ENCODE measurements around the gene KDM4C. TPM values are rescaled to one million over a fixed set of nuclear protein-coding genes. Genes with fewer than 3 reads are reported as not detected.
"Not testable (repeated sequence)": the region's sequence is repeated elsewhere in the genome, so short reads cannot be mapped to it uniquely, and the experiment has no call there.

KDM4C gene
- total RNA-seq, 6 donors from 2014 or later, result 31.6 to 96.4 (median 41.2) TPM

DNA sequence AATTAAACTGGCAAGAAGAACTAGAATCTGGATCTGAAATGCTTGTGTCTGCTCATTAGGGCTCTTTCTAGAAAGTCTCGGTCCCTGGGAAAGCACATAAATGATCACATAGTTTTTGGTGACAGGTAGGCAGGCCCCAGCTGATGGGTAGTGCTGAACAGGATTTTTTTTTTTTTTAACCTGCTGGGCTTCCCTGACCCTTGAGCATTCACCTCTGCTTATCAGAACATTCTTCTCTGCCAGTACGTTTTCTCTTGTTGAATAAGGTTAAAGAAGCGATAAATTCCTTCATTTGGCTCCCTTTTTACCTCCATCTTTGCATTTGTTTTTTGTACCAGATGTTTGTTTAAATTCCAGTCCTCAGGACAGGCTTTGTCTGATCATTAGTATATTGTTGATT is 8.8 kb downstream of the KDM4C start:
- DNase-seq (no peak), ATAC-seq (ENCODE audit: low FRiP score in 2 of 2) (no peak)
- 86 to 88% methylated on average over 3 of the region's 3 CpGs for WGBS, 2 donors
- Histone ChIP-seq H3K27ac (no peak overlapping the region), H3K4me3 (no peak overlapping the region), H3K9me3 (no peaks in the 10 kb centered on the region), H3K36me3 (no peaks in the 10 kb centered on the region), H3K27me3 (no peaks in the 10 kb centered on the region), H3K4me1 (no peaks in the 10 kb centered on the region)
- TF ChIP-seq POLR2AphosphoS5 (IDR thresholded peaks at IDR 0.05) (no peak), POLR2A (IDR thresholded peaks at IDR 0.05) (no peak), EP300 (IDR thresholded peaks at IDR 0.05) (no peak)
- TF ChIP-seq, protein P1, sequence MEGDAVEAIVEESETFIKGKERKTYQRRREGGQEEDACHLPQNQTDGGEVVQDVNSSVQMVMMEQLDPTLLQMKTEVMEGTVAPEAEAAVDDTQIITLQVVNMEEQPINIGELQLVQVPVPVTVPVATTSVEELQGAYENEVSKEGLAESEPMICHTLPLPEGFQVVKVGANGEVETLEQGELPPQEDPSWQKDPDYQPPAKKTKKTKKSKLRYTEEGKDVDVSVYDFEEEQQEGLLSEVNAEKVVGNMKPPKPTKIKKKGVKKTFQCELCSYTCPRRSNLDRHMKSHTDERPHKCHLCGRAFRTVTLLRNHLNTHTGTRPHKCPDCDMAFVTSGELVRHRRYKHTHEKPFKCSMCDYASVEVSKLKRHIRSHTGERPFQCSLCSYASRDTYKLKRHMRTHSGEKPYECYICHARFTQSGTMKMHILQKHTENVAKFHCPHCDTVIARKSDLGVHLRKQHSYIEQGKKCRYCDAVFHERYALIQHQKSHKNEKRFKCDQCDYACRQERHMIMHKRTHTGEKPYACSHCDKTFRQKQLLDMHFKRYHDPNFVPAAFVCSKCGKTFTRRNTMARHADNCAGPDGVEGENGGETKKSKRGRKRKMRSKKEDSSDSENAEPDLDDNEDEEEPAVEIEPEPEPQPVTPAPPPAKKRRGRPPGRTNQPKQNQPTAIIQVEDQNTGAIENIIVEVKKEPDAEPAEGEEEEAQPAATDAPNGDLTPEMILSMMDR (IDR thresholded peaks at IDR 0.05), result no peak

DNA sequence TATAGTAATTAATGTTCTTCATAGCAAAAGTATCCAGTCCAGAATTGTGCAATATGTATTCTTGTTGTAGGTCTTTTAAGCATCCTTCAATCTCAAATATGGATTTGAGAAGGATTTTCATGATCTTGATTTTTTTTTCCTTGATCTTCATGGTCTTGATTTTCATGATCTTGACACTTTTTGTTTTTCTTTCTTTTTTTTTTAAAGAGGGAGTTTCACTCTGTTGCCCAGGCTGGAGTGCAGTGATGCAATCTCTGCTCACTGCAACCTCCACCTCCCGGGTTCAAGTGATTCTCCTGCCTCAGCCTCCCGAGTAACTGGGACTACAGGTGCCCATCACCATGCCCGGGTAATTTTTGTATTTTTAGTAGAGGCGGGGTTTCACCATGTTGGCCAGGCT is 10.8 kb downstream of the KDM4C start:
- not testable (repeated sequence) for H3K36me3 ChIP-seq; H3K4me1 ChIP-seq; H3K27me3 ChIP-seq; ATAC-seq (ENCODE audit: low FRiP score in 2 of 2); H3K9me3 ChIP-seq; H3K4me3 ChIP-seq; DNase-seq; H3K27ac ChIP-seq
- WGBS, 2 donors, result 83 to 89% methylated on average over 4 of the region's 4 CpGs

DNA sequence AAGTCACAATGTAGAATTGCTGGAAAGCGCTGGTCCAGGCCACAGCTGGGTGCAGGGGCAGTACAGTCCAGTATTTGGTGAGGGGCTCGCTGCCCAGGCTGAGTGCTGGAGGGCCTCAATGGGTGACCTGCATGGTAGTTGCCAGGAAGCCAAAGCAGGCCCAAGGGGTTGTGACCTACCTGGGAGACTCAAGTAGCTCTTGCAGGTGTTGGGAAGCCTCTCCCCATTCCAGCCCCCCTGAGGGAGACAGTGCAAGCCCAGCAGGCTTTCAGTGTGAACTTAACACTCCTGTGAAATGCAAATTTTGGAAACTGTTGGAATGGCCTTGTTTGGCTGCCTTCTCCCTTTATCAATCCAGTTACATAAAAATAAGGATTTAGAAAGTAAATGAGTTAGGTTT is 13.9 kb downstream of the KDM4C start:
- 94 to 100% methylated on average over 2 of the region's 2 CpGs for whole genome bisulfite sequencing, 2 donors
- DNase-seq, result no peak
- ATAC-seq (ENCODE audit: low FRiP score in 2 of 2), result no peak

DNA sequence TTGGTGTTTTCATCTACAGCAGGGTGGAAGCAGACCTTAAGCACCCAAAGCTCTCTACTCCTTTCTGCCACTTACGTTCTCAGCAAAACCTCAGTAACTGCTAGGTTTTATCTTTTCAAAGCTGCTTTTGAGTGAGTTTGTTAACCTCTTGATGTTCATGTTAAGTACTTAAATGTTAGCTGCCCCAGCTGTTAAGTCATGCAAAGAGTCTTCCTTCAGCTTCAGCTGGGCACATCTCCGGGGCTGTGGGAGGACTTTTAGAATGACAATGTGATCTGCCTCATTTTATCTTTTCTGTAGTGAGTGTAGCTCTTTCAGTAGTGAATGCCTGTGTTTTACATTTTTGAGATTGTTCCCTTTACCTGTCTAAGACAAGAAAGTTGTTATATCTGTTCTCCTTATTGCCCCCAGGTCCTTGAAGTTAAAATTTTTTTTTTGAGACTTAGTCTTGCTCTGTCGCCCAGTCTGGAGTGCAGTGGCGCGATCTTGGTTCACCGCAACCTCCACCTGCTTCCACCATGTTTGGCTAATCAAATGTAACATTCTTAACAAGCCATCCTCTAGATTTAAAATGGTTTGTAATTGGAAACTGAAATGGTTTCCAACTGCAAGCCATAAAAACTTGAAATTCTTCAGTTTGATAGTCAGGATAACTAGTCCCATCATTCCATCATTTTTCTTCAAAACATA is 19.6 kb downstream of the KDM4C start:
- no peak overlapping the region for H3K4me3 ChIP-seq
- H3K27ac ChIP-seq, result no peak overlapping the region
- no peaks in the 10 kb centered on the region for H3K36me3 ChIP-seq
- H3K27me3 ChIP-seq, result no peaks in the 10 kb centered on the region
- ATAC-seq (ENCODE audit: low FRiP score in 2 of 2) (no peak), DNase-seq (no peak)
- WGBS, 2 donors, result 74 to 79% methylated on average over 6 of the region's 6 CpGs
- TF ChIP-seq POLR2AphosphoS5 (IDR thresholded peaks at IDR 0.05), result no peak
- TF ChIP-seq, protein P1 (IDR thresholded peaks at IDR 0.05), result no peak
- TF ChIP-seq EP300 (IDR thresholded peaks at IDR 0.05), result no peak
- no peak for TF ChIP-seq POLR2A (IDR thresholded peaks at IDR 0.05)
- H3K4me1 ChIP-seq, result peaks cover 0 to 13% (median 6%) of the 10 kb centered on the region in 4 donors
- H3K9me3 ChIP-seq, result no peaks in the 10 kb centered on the region

More for the DNA sequence above, 13.9 kb downstream of the KDM4C start:
- Histone ChIP-seq H3K27me3 (no peaks in the 10 kb centered on the region), H3K27ac (no peak overlapping the region), H3K9me3 (no peaks in the 10 kb centered on the region), H3K4me1 (no peaks in the 10 kb centered on the region), H3K4me3 (no peak overlapping the region), H3K36me3 (no peaks in the 10 kb centered on the region)
- no peak for TF ChIP-seq POLR2AphosphoS5 (IDR thresholded peaks at IDR 0.05)
- no peak for TF ChIP-seq POLR2A (IDR thresholded peaks at IDR 0.05)
- no peak for TF ChIP-seq EP300 (IDR thresholded peaks at IDR 0.05)
- TF ChIP-seq, protein P1 (IDR thresholded peaks at IDR 0.05), result no peak

DNA sequence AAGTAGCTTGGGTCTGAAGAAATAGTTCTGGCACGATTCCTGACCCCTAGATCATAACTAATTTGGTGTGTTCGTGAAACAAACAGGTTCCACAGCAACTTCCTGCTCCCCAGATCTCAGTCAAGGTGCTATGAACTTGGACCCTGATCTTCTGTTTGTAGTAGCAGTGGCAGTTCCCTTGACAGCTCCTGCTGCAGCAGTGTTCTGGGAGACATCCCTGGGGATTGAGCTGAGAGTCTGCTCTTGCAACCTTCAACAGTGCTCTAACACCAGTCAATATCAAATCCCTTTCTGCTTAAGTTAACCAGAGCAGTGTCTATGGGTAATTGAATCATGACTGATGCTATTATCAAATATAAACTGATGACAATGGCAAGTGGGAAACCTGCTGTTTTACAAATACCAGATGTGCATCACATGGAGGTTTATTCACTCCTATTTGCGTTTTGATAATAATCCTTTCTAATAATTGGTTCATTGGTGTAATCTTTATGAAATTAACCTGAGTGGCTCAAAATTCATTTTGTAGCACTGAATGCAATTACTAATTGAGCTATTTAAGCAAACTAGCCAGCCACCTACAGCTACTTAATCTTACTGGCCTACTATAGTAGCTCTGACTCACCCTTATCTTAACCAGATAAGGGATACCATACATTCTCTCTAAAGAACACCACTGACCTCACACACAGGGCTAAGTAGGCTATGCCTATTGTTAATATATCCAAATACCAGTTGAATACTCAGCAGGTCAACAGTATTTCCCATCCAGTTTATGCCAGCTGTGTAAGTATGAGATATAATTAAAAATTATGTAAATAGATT is 21.9 kb downstream of the KDM4C start:
- DNase-seq (no peak), ATAC-seq (ENCODE audit: low FRiP score in 2 of 2) (no peak)
- Histone ChIP-seq H3K4me3 (no peak overlapping the region), H3K27ac (no peak overlapping the region), H3K4me1 (peaks cover 0 to 24% (median 16%) of the 10 kb centered on the region in 4 donors), H3K36me3 (no peaks in the 10 kb centered on the region), H3K27me3 (no peaks in the 10 kb centered on the region), H3K9me3 (no peaks in the 10 kb centered on the region)
- TF ChIP-seq, protein P1 (IDR thresholded peaks at IDR 0.05), result no peak
- no peak for TF ChIP-seq EP300 (IDR thresholded peaks at IDR 0.05)
- no peak for TF ChIP-seq POLR2A (IDR thresholded peaks at IDR 0.05)
- WGBS, 2 donors, result 83 to 86% methylated on average over 3 of the region's 3 CpGs
